HG02678 (cell line): ENCODE results near the gene NDC1.
"Not testable (repeated sequence)": the region's sequence is repeated elsewhere in the genome, so short reads cannot be mapped to it uniquely, and the experiment has no call there.

Experiments
- ATAC-seq: cut with Tn5 transposase; IDR thresholded peaks from one replicate; pipeline ENCODE4 v1.9.1; 2021; ENCODE audit warnings: mild to moderate bottlenecking, moderate library complexity; ENCODE audit not compliant: unreplicated experiment

NDC1 gene, protein sequence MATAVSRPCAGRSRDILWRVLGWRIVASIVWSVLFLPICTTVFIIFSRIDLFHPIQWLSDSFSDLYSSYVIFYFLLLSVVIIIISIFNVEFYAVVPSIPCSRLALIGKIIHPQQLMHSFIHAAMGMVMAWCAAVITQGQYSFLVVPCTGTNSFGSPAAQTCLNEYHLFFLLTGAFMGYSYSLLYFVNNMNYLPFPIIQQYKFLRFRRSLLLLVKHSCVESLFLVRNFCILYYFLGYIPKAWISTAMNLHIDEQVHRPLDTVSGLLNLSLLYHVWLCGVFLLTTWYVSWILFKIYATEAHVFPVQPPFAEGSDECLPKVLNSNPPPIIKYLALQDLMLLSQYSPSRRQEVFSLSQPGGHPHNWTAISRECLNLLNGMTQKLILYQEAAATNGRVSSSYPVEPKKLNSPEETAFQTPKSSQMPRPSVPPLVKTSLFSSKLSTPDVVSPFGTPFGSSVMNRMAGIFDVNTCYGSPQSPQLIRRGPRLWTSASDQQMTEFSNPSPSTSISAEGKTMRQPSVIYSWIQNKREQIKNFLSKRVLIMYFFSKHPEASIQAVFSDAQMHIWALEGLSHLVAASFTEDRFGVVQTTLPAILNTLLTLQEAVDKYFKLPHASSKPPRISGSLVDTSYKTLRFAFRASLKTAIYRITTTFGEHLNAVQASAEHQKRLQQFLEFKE

DNA sequence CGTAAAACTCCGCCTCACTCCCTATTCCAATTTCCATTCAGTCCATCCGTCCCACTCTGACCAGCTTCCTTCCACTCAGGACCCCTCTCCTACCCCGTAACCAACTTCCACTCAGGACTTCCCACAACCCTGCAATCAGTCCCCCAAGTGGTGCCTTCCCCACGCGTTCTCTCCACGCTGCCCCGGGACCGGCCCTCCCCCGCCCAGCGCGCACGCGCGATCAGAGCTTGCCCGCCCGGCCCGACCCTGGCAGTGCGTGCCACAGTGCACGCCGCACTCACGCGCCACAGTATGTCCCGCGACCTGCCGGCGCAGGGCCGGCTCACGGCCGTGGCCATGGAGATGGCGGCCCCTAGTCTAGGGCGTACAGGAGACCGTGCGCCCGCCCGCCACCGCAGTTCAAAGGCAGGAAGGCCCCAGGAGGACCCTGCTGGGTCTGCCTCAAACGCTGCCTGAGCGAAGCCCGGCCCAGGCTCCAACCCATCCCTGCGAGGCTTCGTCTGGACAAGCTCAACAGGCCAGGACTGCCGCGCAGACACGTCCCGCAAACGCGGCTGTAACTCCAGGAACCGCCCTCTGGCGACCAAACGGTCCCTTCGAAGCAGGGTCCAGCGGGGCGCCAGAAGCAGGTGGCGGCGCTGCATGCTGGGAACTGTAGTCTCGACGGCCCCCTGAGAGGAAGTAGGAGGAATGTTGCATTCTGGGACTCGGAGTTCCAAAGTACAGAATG, at the start of gene NDC1:
NDC1 (minus strand) TSS at position 373 of the 730 bp plus-strand sequence; CDS start at position 338, 35 bp downstream.
- peak; percentile 90 for ATAC-seq

DNA sequence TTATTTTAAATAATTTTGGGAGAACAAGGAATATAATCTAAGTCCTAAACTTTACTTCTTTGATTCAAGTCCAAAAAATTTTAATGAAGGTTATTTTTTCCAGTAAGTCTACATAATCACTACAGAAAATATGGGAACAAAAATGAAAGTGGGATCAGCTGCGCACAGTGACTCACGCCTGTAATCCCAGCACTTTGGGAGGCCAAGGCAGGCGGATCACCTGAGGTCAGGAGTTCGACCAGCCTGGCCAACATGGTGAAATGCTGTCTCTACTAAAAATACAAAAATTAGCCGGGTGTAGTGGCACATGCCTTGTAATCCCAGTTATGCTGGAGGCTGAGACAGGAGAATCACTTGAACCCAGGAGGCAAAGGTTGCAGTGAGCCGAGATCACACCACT, 45.5 kb upstream of the NDC1 start:
- ATAC-seq: not testable (repeated sequence)

DNA sequence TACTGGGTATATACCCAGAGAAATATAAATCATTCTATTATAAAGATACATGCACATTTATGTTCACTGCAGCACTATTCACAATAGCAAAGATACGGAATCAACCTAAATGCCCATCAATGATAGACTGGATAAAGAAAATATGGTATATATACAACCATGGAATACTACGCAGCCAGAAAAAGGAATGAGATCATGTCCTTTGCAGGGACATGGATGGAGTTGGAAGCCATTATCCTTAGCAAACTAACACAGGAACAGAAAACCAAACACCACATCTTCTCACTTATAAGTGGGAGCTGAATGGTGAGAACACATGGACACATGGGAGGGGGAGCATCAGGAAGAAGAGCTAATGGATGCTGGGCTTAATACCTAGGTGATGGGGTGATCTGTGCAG, 43.8 kb upstream of the NDC1 start:
- not testable (repeated sequence) for ATAC-seq

DNA sequence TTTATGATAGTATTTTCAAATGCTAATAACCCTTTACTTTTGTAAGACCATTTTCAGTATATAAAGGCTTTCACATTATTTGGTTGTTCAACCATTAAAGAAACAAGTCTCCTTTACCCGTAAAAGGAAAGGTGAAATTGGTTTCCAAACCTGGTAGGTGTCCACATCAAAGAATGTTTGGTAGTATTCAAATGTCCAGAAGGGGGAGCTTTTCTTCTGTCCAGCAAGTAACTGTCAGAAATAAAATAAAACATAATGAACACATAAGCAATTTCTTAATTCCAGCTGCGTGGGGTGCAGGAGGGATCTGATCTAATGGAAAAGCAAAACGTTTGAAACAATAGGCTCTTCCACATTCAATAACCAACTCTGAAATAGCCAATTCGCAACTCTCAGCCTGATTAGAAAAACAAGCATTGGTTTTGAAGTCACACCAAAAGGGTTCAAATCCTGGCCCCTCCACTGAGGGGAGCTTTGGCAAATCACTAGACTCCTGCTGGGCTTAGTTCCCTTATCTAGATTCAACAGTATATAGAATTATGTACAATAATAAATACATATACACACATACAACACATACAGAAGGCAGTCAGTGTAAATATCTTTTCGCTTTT, 40.5 kb upstream of the NDC1 start:
- ATAC-seq: no peak

DNA sequence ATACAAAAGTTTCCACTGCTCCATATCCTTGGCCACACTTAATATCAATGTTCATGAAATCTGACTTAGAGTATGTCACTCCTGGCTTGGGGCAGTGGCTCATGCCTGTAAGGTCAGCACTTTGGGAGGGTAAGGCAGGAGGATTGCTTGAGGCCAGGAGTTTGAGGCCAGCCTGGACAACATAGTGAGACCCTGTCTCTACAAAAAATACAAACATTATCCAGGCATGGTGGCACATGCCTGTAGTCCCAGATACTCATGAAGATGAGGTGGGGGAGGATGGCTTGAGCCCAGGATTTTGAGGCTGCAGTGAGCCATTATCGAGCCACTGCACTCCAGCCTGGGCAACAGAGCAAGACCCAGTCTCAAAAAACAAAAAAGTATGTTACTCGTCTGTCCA, 37.1 kb upstream of the NDC1 start:
- not testable (repeated sequence) for ATAC-seq

DNA sequence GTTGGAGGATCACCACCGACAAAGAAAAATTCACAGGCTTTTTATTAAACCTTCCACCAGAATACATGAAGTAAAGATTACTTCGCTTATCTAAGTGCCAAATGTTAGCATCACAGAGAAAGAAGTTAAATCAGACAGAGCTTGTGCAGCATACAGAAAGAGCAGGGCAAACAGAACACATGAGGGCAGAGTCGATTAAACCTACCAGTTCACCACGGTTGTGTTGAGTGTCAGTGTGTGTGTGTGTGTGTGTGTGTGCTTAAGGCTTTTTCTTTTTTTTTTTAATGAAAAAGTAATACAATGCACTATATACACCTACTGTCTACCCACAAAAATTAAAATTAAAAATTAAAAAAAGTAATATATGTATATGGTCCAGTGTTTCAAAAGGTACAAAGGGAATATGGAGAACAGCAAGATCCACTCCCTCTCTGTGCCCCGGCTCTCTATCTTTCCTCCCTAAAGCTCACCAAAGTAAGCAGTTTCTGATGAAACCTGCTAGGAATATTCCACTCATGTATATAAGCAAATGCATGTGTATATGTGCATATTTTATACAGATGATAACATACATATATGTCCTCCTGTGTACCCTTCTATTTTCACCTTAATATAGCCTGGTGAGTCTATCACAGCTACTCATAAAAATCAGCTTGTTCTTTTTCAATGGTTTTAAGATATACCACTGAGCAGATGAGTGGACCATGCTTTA, 33.8 kb upstream of the NDC1 start:
- ATAC-seq: no peak

DNA sequence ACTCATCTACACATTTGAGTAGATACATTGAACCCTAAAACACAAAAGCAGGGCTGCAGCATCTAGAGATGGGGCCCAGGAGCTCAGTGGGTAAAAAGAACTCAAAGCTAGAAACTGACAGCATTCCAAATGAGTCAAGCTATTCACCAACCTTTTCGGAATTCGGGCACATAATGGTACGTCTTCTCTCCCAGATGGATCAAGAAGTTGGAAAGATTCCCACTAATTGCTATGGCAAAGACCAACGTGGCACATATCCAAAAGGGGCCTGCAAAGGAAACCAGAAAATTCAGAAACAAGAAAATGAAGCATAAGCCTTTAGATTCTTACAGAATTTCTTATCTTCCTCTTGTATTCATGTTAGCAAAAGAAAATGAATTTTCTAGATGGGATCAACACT, 33.1 kb upstream of the NDC1 start:
- no peak for ATAC-seq

DNA sequence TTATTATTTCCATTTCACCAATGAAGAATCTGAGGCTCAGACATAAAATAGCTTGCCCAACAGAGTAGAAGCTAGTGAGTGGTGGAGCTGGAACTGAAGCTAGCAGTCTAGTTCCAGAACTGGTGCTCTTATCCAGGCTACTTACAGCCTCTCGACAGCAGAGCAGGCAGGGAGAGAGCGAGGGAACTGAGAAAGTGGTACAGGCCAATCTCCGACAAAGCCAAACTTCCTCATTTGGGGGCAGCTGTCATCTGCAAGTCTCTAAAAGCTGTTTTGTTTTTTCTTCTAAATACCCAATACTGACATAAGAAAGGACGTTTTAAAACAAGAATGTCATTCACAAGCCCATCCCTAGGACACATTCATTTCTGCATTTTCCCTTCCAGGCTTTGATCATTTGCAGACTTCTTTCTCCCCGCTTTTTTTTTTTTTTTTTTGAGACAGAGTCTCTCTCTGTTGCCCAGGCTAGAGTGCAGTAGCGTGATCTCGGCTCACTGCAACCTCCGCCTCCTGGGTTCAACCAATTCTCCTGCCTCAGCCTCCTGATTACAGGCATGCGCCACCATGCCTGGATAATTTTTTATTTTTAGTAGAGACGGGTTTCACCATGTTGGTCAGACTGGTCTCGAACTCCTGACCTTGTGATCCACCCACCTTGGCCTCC, 31.5 kb upstream of the NDC1 start:
- no peak for ATAC-seq

DNA sequence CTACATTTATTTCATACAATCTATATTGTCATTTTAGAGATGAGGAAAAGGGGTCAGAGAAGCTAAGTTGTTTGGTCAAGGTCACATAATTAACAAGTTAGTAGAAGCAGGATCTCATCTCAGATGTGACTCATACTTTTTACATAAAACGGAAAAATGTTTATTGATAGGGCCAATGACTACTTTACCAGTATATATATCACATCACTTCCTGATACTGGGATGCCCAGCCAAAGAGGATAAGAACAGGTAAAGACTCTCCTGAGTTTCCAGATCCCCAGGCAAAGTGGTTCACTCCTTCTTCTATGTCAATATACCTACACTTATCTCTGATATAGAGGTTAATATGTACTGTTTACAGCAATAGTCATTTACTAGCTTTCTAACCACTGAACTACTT, 30.5 kb upstream of the NDC1 start:
- no peak for ATAC-seq

DNA sequence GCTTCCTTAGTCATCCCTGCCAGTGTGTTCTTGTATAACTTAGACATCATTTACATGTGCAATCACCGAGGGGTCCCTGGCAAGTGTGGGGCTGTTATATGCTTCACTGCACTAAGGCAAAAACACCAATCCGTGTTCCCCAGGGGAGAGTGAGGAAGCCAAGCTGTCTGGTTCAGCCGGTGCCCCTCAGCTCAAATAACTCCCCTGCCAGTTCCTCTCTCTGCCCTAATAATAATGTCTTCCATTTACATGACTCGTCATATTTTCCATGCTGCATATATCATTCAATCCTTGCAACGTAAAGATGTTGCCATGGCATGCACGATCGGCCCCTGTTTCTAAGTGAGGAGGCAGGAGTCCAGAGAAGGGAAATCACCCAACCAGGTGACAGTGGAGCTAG, 24.4 kb upstream of the NDC1 start:
- no peak for ATAC-seq

DNA sequence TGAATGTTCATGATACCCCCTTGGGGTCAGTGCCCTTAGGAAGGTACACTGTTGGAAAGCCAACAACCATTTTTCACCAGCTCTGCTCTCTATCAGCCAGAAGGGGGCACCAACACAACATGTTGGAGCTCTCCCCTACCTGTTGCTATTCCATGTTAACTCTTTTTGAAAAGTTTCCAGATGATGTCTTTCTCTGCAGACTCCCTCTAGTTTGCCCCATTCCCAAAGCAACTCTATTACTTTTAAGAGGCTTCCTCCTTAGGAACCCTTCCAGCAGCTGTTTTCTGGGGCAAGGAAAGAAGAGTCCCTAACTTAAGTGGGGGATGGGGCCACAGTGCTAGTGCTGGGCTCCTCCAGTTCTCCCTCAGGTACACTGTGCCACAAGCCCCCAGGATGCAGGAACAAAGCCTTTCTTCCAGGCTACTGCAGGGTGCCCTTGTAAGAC, 22.9 kb upstream of the NDC1 start:
- no peak for ATAC-seq

DNA sequence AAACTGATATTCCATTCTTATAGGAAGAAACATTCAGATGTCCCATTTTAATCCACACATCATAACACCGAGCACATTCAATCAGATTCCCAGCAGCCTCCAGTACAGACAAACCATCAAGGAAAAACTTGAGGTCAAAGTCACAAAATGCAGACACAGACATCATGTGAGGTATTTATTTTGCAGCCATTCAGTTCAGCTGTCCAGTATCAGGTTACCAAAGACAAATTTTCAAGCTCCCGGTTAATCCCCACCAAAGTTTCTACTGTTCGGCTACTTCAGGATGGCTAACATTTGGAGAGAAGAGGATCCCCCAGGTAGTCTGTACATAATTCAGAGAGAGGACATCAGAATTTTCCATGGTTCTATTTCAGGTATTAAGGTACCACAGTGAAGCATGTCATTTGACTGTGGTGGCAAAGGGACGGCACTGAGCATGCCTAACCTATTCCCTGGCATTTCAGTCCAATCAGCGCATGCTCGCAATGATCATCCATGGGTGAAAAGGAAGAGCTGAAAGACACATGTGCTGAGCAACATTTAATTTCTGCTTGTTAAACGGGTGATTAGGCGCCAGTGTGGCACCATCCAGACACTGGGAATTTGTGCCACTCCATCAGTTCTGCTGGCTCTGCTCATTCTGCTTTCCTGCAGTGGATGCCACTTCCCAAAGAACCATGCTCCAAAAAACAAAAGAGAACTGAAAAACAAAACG, 13.6 kb upstream of the NDC1 start:
- ATAC-seq: no peak

DNA sequence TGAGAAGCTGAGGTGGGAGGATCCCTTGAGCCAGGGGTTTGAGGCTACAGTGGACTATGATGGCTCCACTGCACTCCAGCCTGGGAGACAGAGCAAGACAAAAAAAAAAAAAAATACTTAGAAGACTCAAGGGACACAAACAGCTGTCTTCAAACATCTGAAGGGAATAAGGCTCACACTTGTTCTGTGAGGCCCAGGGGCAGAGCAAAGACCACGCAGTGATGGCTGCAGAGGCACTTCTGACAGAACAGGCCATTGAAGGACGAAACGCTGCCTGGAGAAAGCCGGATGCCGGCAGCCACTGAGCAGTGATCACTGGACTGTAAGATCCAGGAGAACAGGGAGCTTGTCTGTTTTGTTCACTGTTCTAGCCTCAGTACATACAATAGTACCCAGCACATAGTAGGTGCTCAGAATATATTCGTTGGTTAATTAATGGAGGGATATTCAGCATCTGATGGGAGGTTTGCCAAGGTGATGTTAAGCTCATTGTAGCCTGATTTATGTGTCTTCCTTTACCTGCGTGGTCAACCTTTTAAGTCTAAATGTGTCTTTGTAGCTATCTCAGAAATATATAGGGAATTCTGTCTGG, 12.1 kb upstream of the NDC1 start:
- ATAC-seq: no peak

DNA sequence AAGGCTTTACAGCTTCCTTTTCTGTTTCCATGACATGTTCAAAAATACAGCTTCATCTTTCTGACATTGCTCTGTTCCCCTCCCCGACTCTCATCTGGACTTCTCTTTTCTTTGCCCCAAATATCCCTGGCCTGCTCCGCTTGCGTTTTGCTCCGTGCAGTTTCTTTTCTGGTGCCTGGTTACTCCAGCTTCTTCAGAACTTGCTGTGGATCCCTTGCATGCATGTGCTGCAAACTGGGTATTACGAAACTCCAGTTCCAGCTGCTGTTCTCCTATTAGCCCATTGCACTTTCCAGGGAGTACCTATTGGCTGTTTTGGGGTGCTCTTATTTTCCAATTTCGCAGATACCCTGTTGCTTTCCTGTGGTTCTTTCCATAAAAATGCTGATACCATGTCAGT, 9.9 kb upstream of the NDC1 start:
- ATAC-seq: no peak

DNA sequence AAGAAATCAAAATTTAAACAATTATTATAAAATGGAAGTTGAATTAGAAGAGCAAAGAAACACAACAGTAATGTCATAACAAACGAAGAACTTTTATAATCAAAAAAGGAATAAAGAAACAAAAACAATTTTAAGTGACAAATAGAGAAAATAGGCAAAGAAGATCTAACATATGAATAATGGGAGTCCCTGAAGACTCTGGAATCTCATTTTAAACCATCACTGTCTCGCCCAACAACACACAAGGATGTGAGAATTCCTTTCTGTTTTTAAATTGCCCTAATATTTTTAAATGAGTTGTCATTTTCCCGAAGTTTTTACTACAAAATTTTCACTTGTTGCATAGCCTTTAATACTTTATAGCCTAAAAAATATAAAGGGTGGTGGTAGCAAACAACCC, 4.3 kb upstream of the NDC1 start:
- ATAC-seq: no peak

DNA sequence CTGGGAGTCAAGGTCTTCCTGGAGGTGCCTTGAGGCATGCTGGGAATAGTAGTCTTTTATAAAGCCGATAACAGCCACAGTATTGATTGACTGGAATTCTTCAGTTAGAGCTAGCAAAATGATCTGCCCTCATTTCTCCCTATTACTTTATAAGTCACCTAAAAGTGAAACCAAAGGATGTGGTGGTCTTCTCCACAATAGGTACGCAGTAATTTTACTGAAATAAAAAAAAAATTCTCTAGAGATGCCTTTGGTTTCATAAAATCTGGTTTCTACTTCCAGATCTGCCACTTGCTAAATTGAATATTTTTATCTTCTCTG, 518 bp upstream of the NDC1 start:
- ATAC-seq: no peak

DNA sequence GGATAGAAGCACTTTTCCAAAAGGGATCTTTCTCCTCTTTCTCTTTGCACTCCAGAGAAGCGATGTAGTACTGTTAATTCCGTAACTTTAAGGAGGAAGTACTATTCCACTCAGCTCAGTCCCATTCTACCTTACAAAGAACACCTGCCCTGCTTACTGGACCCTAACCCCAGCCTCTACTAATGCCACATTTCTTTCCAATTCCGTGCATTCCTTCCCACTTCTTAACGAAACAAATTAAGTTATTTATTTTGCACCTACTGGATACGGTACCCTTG, 511 bp downstream of the NDC1 start:
- ATAC-seq: no peak

DNA sequence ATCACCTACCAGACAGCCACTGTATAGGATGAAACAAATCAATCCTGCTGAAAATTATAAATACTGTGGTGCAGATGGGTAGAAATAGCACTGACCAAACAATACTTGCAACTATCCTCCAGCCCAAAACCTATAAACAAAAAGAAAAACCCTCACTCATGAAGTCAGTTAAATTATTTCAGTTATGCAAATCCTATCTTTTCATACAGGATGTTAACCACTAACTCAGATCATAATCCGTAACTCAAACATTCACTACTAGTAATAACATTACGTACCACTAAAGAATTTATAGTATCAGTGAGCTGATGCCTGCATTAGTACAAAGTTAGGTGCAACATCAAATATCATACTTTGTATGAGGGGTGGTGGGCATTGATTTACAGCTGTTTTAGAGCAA, 2.6 kb downstream of the NDC1 start:
- no peak for ATAC-seq

DNA sequence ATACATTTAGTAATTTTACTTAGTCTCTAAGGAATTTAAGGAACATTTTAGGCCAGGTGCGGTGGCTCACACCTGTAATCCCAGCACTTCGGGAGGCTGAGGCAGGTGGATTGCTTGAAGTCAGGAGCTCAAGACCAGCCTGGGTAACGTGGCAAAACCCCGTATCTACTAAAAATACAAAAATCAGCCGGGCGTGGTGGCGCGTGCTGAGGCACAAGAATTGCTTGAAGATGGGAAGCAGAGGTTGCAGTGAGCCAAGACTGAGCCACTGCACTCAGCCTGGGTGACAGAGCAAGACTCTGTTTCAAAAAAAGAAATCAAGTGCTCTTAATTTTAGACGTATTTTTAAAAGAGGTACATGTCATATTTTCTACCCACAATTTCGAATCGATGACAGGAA, 3.3 kb downstream of the NDC1 start:
- no peak for ATAC-seq

DNA sequence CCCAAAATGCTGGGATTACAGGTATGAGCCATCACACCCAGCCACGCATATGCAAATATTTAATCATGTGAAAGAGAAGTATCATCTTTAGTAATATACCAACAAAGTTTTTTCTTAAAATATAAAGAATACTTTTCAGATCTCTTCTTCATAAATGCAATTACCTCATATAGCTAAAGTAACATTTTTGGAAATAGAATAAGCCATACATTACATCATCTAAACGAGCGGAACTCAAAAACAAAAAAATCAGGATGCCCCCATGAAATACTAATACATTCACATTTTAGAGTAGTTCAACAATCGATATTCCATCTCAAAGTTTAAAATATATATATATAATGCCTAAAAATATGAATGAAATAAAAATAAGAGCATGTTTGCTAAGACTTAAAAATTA, 4.7 kb downstream of the NDC1 start:
- ATAC-seq: no peak
